Stimulated activated CD8-positive, alpha-beta memory T cell treated with anti-CD3 and anti-CD28 coated beads, Interleukin-7, amount 100 ng/mL, for 48 hours (primary cell): ENCODE results near the gene CDK14.

ENCODE experiments used
- DNase-seq, 2 donors: peaks; one replicate each; pipeline ENCODE4 v3.0.0-alpha.2; 2020; ENCODE audit warnings: low read depth in 1 of 2; ENCODE audit errors: extremely low read depth in 1 of 2

CDK14 gene

GRCh38 chr7:90677486-90678404 lies 81.6 kb downstream of the CDK14 start:
- no peak for DNase-seq

DNA sequence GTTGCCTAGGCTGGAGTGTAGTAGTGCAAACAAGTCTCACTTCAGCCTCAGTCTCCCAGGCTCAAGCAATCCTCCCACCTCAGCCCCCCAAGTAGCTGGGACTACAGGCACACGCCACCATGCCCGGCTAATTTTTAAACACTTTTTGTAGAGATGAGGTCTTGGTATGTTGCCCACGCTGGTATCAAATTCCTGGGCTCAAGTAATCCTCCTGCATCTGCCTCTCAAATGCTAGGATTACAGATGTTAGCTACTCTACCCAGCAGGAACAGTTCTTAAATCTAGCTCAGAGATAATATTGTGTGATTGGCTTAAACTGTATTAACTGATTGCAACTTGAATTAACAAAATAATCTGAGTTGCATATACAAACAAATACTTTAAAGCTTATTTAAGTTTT lies 82.9 kb downstream of the CDK14 start:
- DNase-seq = no peak

- no peak for DNase-seq
Measured at GRCh38 chr7:90680484-90680883, 84.4 kb downstream of the CDK14 start.

DNA sequence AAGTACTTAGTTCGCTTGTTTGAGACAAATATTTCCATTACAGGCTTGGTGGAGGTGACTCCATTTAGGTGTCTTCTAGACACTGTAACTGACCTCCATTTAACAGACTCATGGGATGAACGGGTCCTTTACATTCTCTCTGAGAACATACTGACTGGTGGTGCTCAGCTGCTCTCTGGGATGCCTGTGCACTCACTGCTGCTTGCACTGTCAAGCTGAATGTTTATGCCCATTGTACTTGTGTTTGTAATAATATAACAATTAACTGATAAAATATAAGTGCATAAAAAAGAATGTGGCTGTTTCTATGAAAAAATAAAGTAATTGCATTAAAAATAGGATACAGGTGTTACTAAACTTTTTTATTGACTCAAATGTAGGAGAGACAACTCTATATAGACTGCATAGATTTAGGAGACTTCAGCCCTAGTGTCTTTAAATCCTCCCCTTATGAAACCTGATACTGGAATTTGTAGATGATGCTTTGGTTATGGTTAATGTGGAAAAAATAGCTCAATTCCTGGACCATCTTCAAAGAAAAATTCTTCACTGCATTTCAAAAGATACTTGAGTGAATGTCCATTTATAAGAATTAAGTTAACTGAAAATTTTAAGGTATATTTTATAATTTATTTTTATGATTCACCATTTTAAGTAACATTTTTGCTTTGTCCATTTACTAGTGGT lies 85.4 kb downstream of the CDK14 start:
- DNase-seq = no peak

DNA sequence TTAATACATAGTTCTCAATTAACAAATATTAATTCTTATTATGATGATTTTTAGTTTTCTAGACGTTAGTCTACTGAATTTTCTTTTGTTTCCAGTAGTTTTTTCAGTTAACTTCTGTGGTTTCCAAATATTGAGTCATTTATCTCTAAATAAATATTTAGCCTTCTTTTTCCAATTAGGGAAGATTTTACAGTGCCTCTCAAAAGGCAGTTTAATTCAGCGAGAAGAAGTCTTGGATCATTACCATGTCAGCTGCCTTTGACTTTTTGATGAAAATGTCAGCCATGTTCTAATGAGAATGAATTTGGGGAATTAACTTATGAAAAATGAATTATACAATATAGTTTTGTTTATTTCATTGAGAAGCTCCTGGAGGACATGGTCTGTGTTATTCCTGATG lies 90.0 kb downstream of the CDK14 start:
- DNase-seq = no peak

GRCh38 chr7:90688810-90689209 lies 92.7 kb downstream of the CDK14 start:
- no peak for DNase-seq

GRCh38 chr7:90689260-90689659 lies 93.1 kb downstream of the CDK14 start:
- DNase-seq = no peak

- no peak for DNase-seq
Measured at GRCh38 chr7:90690159-90690858, 94.2 kb downstream of the CDK14 start.

DNA sequence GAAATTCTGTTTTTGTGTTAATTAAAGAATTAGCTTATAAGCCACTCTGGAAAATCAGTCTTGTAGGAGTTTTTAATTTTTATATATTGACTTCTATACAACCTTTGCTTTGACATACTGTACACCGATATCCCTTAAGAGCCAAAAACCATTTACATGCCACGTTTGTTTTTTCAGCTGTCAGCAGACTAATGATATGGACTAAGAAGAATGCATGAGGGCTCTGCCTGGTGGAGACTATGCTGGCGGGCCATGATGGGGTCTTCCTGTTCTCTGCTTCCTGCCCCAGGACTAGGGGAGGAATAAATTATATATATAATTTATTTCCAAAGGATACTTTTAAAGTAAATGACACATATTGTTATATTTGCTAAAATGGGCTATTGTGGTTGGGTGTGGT lies 96.3 kb downstream of the CDK14 start:
- no peak for DNase-seq

GRCh38 chr7:90692947-90693346 lies 96.8 kb downstream of the CDK14 start:
- DNase-seq = no peak

DNA sequence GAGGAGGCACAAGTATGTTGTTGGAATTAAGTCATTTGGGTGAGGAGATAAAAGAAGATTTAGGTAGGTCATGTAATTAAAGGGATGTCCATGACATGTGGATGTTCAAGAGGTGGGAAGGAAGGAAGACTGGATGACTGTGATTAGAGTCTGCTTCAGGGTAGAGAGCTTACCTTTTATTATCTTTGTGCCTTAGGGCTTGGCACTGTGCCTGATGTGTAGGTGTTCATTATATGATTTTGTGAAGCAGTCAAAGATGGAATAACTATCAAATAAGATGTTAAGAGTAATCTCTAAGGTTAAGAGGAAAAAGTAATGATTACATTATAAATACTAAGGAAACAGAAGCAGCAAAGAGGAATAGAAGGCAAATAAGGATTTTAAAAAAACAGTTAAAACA lies 97.8 kb downstream of the CDK14 start:
- DNase-seq = no peak

DNA sequence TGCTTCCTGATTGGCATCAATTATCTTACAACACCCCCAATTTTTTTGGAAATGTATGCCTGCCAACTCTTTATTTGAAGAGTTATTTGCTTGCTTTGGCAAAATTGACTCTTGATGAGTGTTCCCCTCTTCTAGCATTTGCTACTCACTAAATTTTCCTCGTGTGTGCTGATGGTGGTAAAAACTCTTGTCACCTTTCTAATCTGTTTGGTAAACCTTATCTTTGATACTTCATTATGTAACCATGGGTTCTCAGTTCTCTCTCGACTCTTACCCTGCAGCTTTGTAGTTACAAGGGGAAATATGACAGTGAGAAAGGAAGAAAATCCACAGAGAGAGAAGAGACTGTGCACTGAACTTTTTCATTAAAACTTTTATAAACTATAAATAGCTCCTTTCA lies 102.5 kb downstream of the CDK14 start:
- no peak for DNase-seq

GRCh38 chr7:90701021-90701420 lies 104.9 kb downstream of the CDK14 start:
- DNase-seq = no peak

- no peak for DNase-seq
Measured at GRCh38 chr7:90701771-90702170, 105.7 kb downstream of the CDK14 start.

GRCh38 chr7:90705391-90706071 lies 109.4 kb downstream of the CDK14 start:
- DNase-seq = no peak

- DNase-seq = no peak
Measured at GRCh38 chr7:90706072-90706716, 110.1 kb downstream of the CDK14 start.

DNA sequence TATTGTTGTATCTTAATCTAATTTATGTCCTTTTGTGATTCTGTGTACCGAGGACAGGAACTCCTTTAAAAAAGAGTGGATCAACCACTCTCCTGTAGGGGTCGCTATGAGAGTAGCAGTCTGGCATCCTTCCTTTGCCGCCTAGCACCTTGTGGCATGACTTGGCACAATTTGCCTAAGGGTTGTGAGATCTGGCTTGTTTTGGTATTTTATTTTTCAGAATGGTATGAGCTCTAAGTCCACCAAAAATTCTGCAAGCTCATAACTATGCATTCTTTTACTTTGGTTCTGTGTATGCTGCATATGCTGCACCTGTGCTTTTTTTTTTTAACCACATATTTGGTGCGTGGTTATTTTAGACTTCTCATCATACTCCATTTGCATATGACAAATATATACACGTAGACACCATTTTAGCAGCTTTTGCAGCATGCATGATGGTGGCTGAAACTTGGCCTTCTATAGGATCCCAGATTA lies 112.8 kb downstream of the CDK14 start:
- no peak for DNase-seq

DNA sequence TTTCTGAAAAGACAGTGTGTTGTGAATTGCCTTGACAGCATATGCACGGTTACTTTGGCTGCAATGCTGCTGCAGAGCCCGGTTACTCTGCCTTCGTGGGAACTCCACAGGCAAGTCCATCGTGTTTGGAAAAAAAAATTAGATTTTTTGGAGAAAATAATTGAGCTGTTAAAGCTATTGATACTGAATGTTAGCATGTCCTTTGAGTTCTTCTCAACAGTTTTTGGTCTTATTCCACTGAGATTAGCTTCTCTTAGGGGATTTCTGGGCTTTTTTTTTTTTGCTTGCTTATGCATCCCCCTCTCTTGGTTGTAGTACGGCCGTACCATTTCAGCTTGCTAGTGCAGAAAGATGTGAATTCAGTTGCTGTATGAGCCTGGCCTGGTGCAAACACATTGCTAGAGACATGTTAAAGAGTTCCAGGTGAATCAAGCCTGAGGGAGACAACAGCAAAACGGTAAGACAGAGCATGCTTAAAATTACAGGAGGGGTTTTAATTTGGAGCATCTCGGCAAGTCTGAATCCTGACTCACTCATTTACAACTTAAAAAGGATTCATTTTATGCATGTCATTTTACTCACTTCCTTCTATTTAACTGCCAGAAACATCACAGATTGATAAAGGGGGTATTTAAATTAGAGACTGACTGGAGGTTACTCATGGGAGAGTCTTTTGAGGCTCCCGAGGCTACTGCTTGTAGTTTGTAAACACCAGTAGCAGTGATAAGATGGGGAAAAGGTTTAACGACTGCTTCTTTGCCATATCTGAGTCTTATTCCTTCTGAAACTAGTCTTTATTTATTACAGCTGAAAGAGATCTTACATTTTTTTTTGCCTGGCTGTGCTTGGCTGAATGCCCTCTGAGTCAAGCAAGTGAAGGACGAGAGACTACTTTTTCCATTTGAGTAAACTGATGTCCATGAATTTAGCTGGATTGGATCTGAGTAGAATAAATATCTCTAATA lies 113.7 kb downstream of the CDK14 start:
- no peak for DNase-seq

DNA sequence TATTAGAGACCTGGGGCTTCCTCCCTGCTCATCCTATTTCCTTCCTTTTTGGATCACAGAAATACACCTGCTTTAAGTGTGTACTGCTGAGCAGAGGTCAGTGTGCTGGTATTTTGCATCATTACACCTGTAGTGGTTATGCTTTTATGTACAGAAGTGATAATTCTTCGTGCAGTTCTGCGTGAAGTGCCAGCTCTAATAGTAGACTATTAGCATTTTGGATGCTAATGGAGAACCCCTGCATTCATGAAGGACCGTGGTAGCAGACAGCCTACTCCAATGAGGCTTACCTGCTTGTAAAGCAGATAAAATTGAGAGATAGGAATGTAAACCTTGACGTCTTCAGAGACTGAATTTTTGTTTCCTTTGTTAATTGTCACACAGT lies 114.3 kb downstream of the CDK14 start:
- no peak for DNase-seq
